HEK293 (cell line): Measurements from ENCODE around the gene AMIGO1.

Source experiments
- CTCF ChIA-PET: fragments of 350-600 bp; formaldehyde crosslinking; extraction: SDS; loops from one replicate; lab custom pipeline; 2021; ENCODE audit warnings: antibody characterized with exemption; lab: Yijun Ruan, JAX
- POLR2A ChIA-PET: fragments of 300-600 bp; formaldehyde crosslinking; extraction: SDS; loops from one replicate; lab custom pipeline; 2020; ENCODE audit warnings: antibody characterized with exemption, inconsistent platforms; lab: Yijun Ruan, JAX
- H3K27ac ChIP-seq: fragments of 200-500 bp; sonication (Bioruptor generic); 2 replicates; pipeline ENCODE4 v1.5.1; 2014; ENCODE audit warnings: low read depth, low read length, control low read depth, inconsistent platforms; ENCODE audit errors: extremely low read depth
- H3K36me3 ChIP-seq, 2 experiments: fragments of 200-500 bp in 1 of 2; sonication (Bioruptor generic) in 1 of 2; 1 replicate in 1 of 2; 2 replicates in 1 of 2; pipeline ENCODE4 v1.5.1; 2014 to 2017; ENCODE audit warnings: inconsistent platforms in 2 of 2, low read length in 2 of 2; ENCODE audit not compliant: control insufficient read depth in 2 of 2, insufficient read depth in 1 of 2
- H3K4me1 ChIP-seq: fragments of 200-500 bp; sonication (Bioruptor generic); 2 replicates; pipeline ENCODE4 v1.5.1; 2014; ENCODE audit warnings: mild to moderate bottlenecking, low read length, inconsistent platforms; ENCODE audit not compliant: control insufficient read depth, insufficient read depth
- H3K4me3 ChIP-seq: 2 replicates; pipeline ENCODE4 v1.5.1; 2011; ENCODE audit warnings: low read depth, mild to moderate bottlenecking, control low read depth, low read length, moderate library complexity
- H3K9me3 ChIP-seq: fragments of 200-500 bp; sonication (Bioruptor generic); 2 replicates; pipeline ENCODE4 v1.5.1; 2014; ENCODE audit warnings: low read depth, low read length, inconsistent platforms; ENCODE audit not compliant: control insufficient read depth, insufficient read depth
- EGR2 ChIP-seq: fragments of 450-650 bp; formaldehyde crosslinking; IDR thresholded peaks from 2 replicates; pipeline ENCODE4 v1.5.1; 2016; ENCODE audit warnings: low read depth, missing biosample characterization, missing genetic modification characterization
- FEZF1 ChIP-seq: fragments of 450-650 bp; formaldehyde crosslinking; IDR thresholded peaks from 2 replicates; pipeline ENCODE4 v1.5.1; 2016; ENCODE audit warnings: missing biosample characterization, missing genetic modification characterization
- GLI4 ChIP-seq: fragments of 450-650 bp; formaldehyde crosslinking; IDR thresholded peaks from 2 replicates; pipeline ENCODE4 v1.5.1; 2016; ENCODE audit warnings: missing biosample characterization, missing genetic modification characterization
- INSM2 ChIP-seq: fragments of 450-650 bp; formaldehyde crosslinking; IDR thresholded peaks from 2 replicates; pipeline ENCODE4 v1.5.1; 2016; ENCODE audit warnings: missing biosample characterization, missing genetic modification characterization
- KLF16 ChIP-seq: fragments of 450-650 bp; formaldehyde crosslinking; IDR thresholded peaks from 2 replicates; pipeline ENCODE4 v1.5.1; 2017; ENCODE audit warnings: missing biosample characterization, missing genetic modification characterization
- REST ChIP-seq: fragments of 450-650 bp; formaldehyde crosslinking; IDR thresholded peaks from 2 replicates; pipeline ENCODE4 v1.5.1; 2016; ENCODE audit warnings: missing biosample characterization, missing genetic modification characterization
- SETDB1 ChIP-seq: IDR thresholded peaks from one replicate; pipeline ENCODE4 v1.6.1; 2017; ENCODE audit warnings: mild to moderate bottlenecking, low read length, moderate library complexity, mixed read lengths; ENCODE audit not compliant: insufficient read length
- SP2 ChIP-seq: fragments of 450-650 bp; formaldehyde crosslinking; IDR thresholded peaks from 2 replicates; pipeline ENCODE4 v1.5.1; 2016; ENCODE audit warnings: missing biosample characterization, missing genetic modification characterization
- SP7 ChIP-seq: fragments of 450-650 bp; formaldehyde crosslinking; IDR thresholded peaks from 2 replicates; pipeline ENCODE4 v1.5.1; 2016; ENCODE audit warnings: missing biosample characterization, missing genetic modification characterization
- ZBTB1 ChIP-seq: fragments of 450-650 bp; formaldehyde crosslinking; IDR thresholded peaks from 2 replicates; pipeline ENCODE4 v1.5.1; 2016; ENCODE audit warnings: missing biosample characterization, missing genetic modification characterization
- ZNF132 ChIP-seq: fragments of 450-650 bp; formaldehyde crosslinking; IDR thresholded peaks from 2 replicates; pipeline ENCODE4 v1.5.1; 2017; ENCODE audit warnings: missing biosample characterization, missing genetic modification characterization, borderline replicate concordance
- ZNF138 ChIP-seq: fragments of 450-650 bp; formaldehyde crosslinking; IDR thresholded peaks from 2 replicates; pipeline ENCODE4 v1.5.1; 2016; ENCODE audit warnings: missing biosample characterization, missing genetic modification characterization, borderline replicate concordance
- ZNF155 ChIP-seq: fragments of 450-650 bp; formaldehyde crosslinking; IDR thresholded peaks from 2 replicates; pipeline ENCODE4 v1.5.1; 2016; ENCODE audit warnings: missing biosample characterization, missing genetic modification characterization
- ZNF214 ChIP-seq: fragments of 450-650 bp; formaldehyde crosslinking; IDR thresholded peaks from 2 replicates; pipeline ENCODE4 v1.5.1; 2017; ENCODE audit warnings: missing biosample characterization, mild to moderate bottlenecking, missing genetic modification characterization, borderline replicate concordance
- ZNF239 ChIP-seq: fragments of 450-650 bp; formaldehyde crosslinking; IDR thresholded peaks from 2 replicates; pipeline ENCODE4 v1.5.1; 2016; ENCODE audit warnings: missing biosample characterization, missing genetic modification characterization
- ZNF280C ChIP-seq: fragments of 450-650 bp; formaldehyde crosslinking; IDR thresholded peaks from 2 replicates; pipeline ENCODE4 v1.5.1; 2016; ENCODE audit warnings: missing biosample characterization, missing genetic modification characterization
- ZNF391 ChIP-seq: fragments of 450-650 bp; formaldehyde crosslinking; IDR thresholded peaks from 2 replicates; pipeline ENCODE4 v1.5.1; 2016; ENCODE audit warnings: low read depth, missing biosample characterization, missing genetic modification characterization, borderline replicate concordance
- ZNF473 ChIP-seq: fragments of 450-650 bp; formaldehyde crosslinking; IDR thresholded peaks from 2 replicates; pipeline ENCODE4 v1.5.1; 2017; ENCODE audit warnings: missing biosample characterization, missing genetic modification characterization
- ZNF529 ChIP-seq: fragments of 450-650 bp; formaldehyde crosslinking; IDR thresholded peaks from 2 replicates; pipeline ENCODE4 v1.5.1; 2017; ENCODE audit warnings: missing genetic modification characterization, missing biosample characterization; ENCODE audit not compliant: insufficient replicate concordance
- ZNF623 ChIP-seq: fragments of 450-650 bp; formaldehyde crosslinking; IDR thresholded peaks from 2 replicates; pipeline ENCODE4 v1.5.1; 2016; ENCODE audit warnings: missing biosample characterization, missing genetic modification characterization
- ZNF645 ChIP-seq: fragments of 450-650 bp; formaldehyde crosslinking; IDR thresholded peaks from 2 replicates; pipeline ENCODE4; 2016; ENCODE audit warnings: missing biosample characterization, missing genetic modification characterization
- ZNF76 ChIP-seq: fragments of 450-650 bp; formaldehyde crosslinking; IDR thresholded peaks from 2 replicates; pipeline ENCODE4; 2016; ENCODE audit warnings: low read depth, missing biosample characterization, missing genetic modification characterization, borderline replicate concordance
- ZSCAN16 ChIP-seq: fragments of 450-650 bp; formaldehyde crosslinking; IDR thresholded peaks from 2 replicates; pipeline ENCODE4 v1.5.1; 2016; ENCODE audit warnings: missing biosample characterization, missing genetic modification characterization
- ZSCAN23 ChIP-seq: fragments of 450-650 bp; formaldehyde crosslinking; IDR thresholded peaks from 2 replicates; pipeline ENCODE4 v1.5.1; 2016; ENCODE audit warnings: missing biosample characterization, missing genetic modification characterization

The AMIGO1 gene

GRCh38 chr1:109497449-109498160 is 11.9 kb downstream of the AMIGO1 start:
- no peaks in the 10 kb centered on the region for H3K9me3 ChIP-seq
- no peaks in the 10 kb centered on the region for H3K4me1 ChIP-seq
- CTCF ChIA-PET = interaction anchor here (0.7 to 36.3 kb wide), 7 partner anchors 9 to 127 kb away, joined by 3 to 1152 read pairs (median 7); partner anchors contain the start of genes AMIGO1, ATXN7L2 and GPR61
- H3K27ac ChIP-seq = no peak overlapping the region
- H3K36me3 ChIP-seq = peaks cover 0 to 56% of the 10 kb centered on the region in 2 experiments; a peak in 1 of 3 replicates
- POLR2A ChIA-PET = interaction anchor here (0.9 to 1.3 kb wide), 4 partner anchors 12 to 51 kb away, joined by 3 to 5 read pairs (median 4); partner anchors contain the start of genes AMIGO1, ATXN7L2 and GNAI3
- no peak for TF ChIP-seq ZNF155 (tag by site-specific recombination)
- TF ChIP-seq KLF16 (tag by site-specific recombination) = no peak
- TF ChIP-seq ZNF391 (tag by site-specific recombination) = no peak
- no peak for TF ChIP-seq ZNF645
- no peak for TF ChIP-seq ZNF76 (tag by site-specific recombination)
- no peak for TF ChIP-seq ZNF138 (tag by site-specific recombination)
- TF ChIP-seq FEZF1 (tag by site-specific recombination) = no peak
- no peak for TF ChIP-seq ZBTB1 (tag by site-specific recombination)
- no peak for TF ChIP-seq ZNF132 (tag by site-specific recombination)
- no peak for TF ChIP-seq ZNF473 (tag by site-specific recombination)
- TF ChIP-seq SETDB1 = no peak
- TF ChIP-seq ZNF214 = no peak
- no peak for TF ChIP-seq ZNF529 (tag by site-specific recombination)
- no peak for TF ChIP-seq SP2
- no peak for TF ChIP-seq ZNF623
- TF ChIP-seq ZNF280C (tag by site-specific recombination) = no peak
- TF ChIP-seq ZSCAN16 (tag by site-specific recombination) = no peak
- H3K4me3 ChIP-seq = no peak overlapping the region

- Histone ChIP-seq H3K4me1 (no peaks in the 10 kb centered on the region), H3K27ac (no peak overlapping the region), H3K9me3 (no peaks in the 10 kb centered on the region), H3K36me3 (peaks cover 0 to 60% of the 10 kb centered on the region in 2 experiments; a peak in 1 of 3 replicates), H3K4me3 (no peak overlapping the region)
- POLR2A ChIA-PET = interaction anchor here (0.9 to 2.9 kb wide), 3 partner anchors 12 to 53 kb away, joined by 3 to 11 read pairs (median 8); partner anchors contain the start of genes ATXN7L2 and GNAI3
- CTCF ChIA-PET = interaction anchor here (0.5 to 36.3 kb wide), 5 partner anchors 10 to 278 kb away, joined by 3 to 1152 read pairs (median 4); partner anchors contain the start of genes AMIGO1 and GPR61
- no peak for TF ChIP-seq EGR2 (tag by site-specific recombination)
- TF ChIP-seq GLI4 (tag by site-specific recombination) = no peak
- TF ChIP-seq REST (tag by site-specific recombination) = no peak
- no peak for TF ChIP-seq ZSCAN23 (tag by site-specific recombination)
- TF ChIP-seq ZNF239 (tag by site-specific recombination) = no peak
- no peak for TF ChIP-seq SP7
- TF ChIP-seq INSM2 (tag by site-specific recombination) = no peak
These were observed 13.8 kb downstream of the AMIGO1 start for GRCh38 chr1:109495738-109496137.
